ENCODE results near the gene ARHGEF28. TPM values are rescaled to one million over a fixed set of nuclear protein-coding genes. Genes with fewer than 3 reads are reported as not detected.

ARHGEF28 gene
- total and polyA plus RNA-seq, 12 donors = 0.62 to 3.4 (median 1.5) TPM

GRCh38 chr5:73943397-73943796 lies 317.4 kb downstream of the ARHGEF28 start:
- DNase-seq (no peak), ATAC-seq (peak in 2 of 8 donors; percentile 24 to 41)
- 73 to 85% methylated on average over 1 of the region's 1 CpG for WGBS, 2 donors
- intact Hi-C loops (cut with DNase I) = no loop called here
- no peak for TF ChIP-seq CTCF (IDR thresholded peaks at IDR 0.05)
- H3K27ac ChIP-seq = peak overlapping the region in 1 of 10 donors; percentile 15
- H3K27me3 ChIP-seq = peaks cover 0 to 3% (median 0%) of the 10 kb centered on the region in 7 donors
- peaks cover 0 to 7% (median 0%) of the 10 kb centered on the region in 9 donors for H3K4me1 ChIP-seq
- H3K9me3 ChIP-seq = peaks cover 0 to 20% (median 2%) of the 10 kb centered on the region in 11 donors
- no peaks in the 10 kb centered on the region for H3K36me3 ChIP-seq
- no peak overlapping the region for H3K4me3 ChIP-seq

GRCh38 chr5:73944581-73944980 lies 318.6 kb downstream of the ARHGEF28 start:
- WGBS, 2 donors = 84 to 89% methylated on average over 1 of the region's 1 CpG
- ATAC-seq = no peak
- no peak for TF ChIP-seq CTCF (IDR thresholded peaks at IDR 0.05)
- Histone ChIP-seq H3K27me3 (peaks cover 0 to 3% (median 0%) of the 10 kb centered on the region in 7 donors), H3K36me3 (no peaks in the 10 kb centered on the region), H3K27ac (no peak overlapping the region), H3K9me3 (peaks cover 0 to 20% (median 2%) of the 10 kb centered on the region in 11 donors), H3K4me3 (no peak overlapping the region), H3K4me1 (peaks cover 0 to 19% (median 9%) of the 10 kb centered on the region in 9 donors)
- intact Hi-C loops (cut with DNase I) = no loop called here
- DNase-seq = no peak

GRCh38 chr5:73945505-73945904 lies 319.5 kb downstream of the ARHGEF28 start:
- Histone ChIP-seq H3K36me3 (no peaks in the 10 kb centered on the region), H3K4me3 (no peak overlapping the region), H3K4me1 (peaks cover 0 to 19% (median 9%) of the 10 kb centered on the region in 9 donors), H3K9me3 (peaks cover 0 to 20% (median 2%) of the 10 kb centered on the region in 11 donors), H3K27me3 (peaks cover 0 to 6% (median 0%) of the 10 kb centered on the region in 7 donors), H3K27ac (no peak overlapping the region)
- DNase-seq = no peak
- TF ChIP-seq CTCF (IDR thresholded peaks at IDR 0.05) = peak in 2 of 9 donors; percentile 15 to 16
- 89 to 91% methylated on average over 7 of the region's 7 CpGs for WGBS, 2 donors
- intact Hi-C loops (cut with DNase I) = no loop called here
- no peak for ATAC-seq

GRCh38 chr5:73946278-73946677 lies 320.3 kb downstream of the ARHGEF28 start:
- intact Hi-C loops (cut with DNase I) = no loop called here
- ATAC-seq = no peak
- Histone ChIP-seq H3K9me3 (peaks cover 0 to 20% (median 2%) of the 10 kb centered on the region in 11 donors), H3K4me3 (no peak overlapping the region), H3K27me3 (peaks cover 0 to 9% (median 3%) of the 10 kb centered on the region in 7 donors), H3K27ac (no peak overlapping the region), H3K36me3 (no peaks in the 10 kb centered on the region), H3K4me1 (peaks cover 0 to 19% (median 9%) of the 10 kb centered on the region in 9 donors)
- no peak for TF ChIP-seq CTCF (IDR thresholded peaks at IDR 0.05)
- DNase-seq = no peak
- 90 to 92% methylated on average over 5 of the region's 5 CpGs for WGBS, 2 donors
